ENCODE data around the gene DKC1. TPM values are rescaled to one million over a fixed set of nuclear protein-coding genes. Genes with fewer than 3 reads are reported as not detected.

The DKC1 gene
- total and polyA plus RNA-seq, 2 experiments from 2014 or later = 120 to 165 TPM

GRCh38 chrX:154727418-154727817 is 35.2 kb upstream of the DKC1 start:
- no peak for DNase-seq (ENCODE audit: low spot score)
- H3K4me3 Mint-ChIP-seq = no peak overlapping the region
- no peaks in the 10 kb centered on the region for H3K9me2 ChIP-seq (ENCODE audit: insufficient read depth)
- H3K4me3 ChIP-seq = no peak overlapping the region
- no peaks in the 10 kb centered on the region for H3K36me3 Mint-ChIP-seq (ENCODE audit: low read depth)
- no peaks in the 10 kb centered on the region for H3F3A ChIP-seq (replicated peaks; ENCODE audit: low read depth)
- H3K27me3 Mint-ChIP-seq (ENCODE audit: insufficient read depth, low read depth, poor library complexity) = peaks cover 3% of the 10 kb centered on the region
- no peak for ATAC-seq
- H3K27me3 ChIP-seq (ENCODE audit: insufficient read depth) = no peaks in the 10 kb centered on the region
- H3K79me2 ChIP-seq (replicated peaks; ENCODE audit: insufficient read depth) = no peaks in the 10 kb centered on the region
- H2AFZ ChIP-seq = no peak overlapping the region
- H3K27ac ChIP-seq (ENCODE audit: low read depth) = no peak overlapping the region
- H3K4me1 ChIP-seq (ENCODE audit: insufficient read depth) = no peaks in the 10 kb centered on the region
- no peak overlapping the region for H3K27ac Mint-ChIP-seq
- H3K4me2 ChIP-seq = no peak overlapping the region
- TF ChIP-seq ZNF114 (CRISPR knock-in tag; IDR thresholded peaks at IDR 0.05) (no peak), EZH2phosphoT487 (IDR thresholded peaks at IDR 0.05; ENCODE audit: unreplicated experiment) (no peak), CREB1 (CRISPR knock-in tag; IDR thresholded peaks at IDR 0.05; ENCODE audit: low read depth) (no peak), EZH2 (IDR thresholded peaks at IDR 0.05; ENCODE audit: low read depth, unreplicated experiment) (no peak), POLR2AphosphoS5 (IDR thresholded peaks at IDR 0.05; ENCODE audit: low read depth) (no peak), NANOG (IDR thresholded peaks at IDR 0.05; ENCODE audit: borderline replicate concordance) (no peak), JUNB (IDR thresholded peaks at IDR 0.05; ENCODE audit: unreplicated experiment) (no peak), ZNF331 (CRISPR knock-in tag; IDR thresholded peaks at IDR 0.05; ENCODE audit: low read depth) (no peak), STAT1 (IDR thresholded peaks at IDR 0.05; ENCODE audit: unreplicated experiment) (no peak)
- TF ChIP-seq, protein P1, sequence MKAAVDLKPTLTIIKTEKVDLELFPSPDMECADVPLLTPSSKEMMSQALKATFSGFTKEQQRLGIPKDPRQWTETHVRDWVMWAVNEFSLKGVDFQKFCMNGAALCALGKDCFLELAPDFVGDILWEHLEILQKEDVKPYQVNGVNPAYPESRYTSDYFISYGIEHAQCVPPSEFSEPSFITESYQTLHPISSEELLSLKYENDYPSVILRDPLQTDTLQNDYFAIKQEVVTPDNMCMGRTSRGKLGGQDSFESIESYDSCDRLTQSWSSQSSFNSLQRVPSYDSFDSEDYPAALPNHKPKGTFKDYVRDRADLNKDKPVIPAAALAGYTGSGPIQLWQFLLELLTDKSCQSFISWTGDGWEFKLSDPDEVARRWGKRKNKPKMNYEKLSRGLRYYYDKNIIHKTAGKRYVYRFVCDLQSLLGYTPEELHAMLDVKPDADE (IDR thresholded peaks at IDR 0.05) = no peak
- no peaks in the 10 kb centered on the region; the same call in 2 of the 3 replicates for H3K4me1 Mint-ChIP-seq
- no peaks in the 10 kb centered on the region for H4K20me1 ChIP-seq (replicated peaks; ENCODE audit: insufficient read depth)
- no peaks in the 10 kb centered on the region; the same call in 2 of the 3 replicates for H3K9me3 Mint-ChIP-seq
- no peaks in the 10 kb centered on the region for H3K36me3 ChIP-seq (ENCODE audit: insufficient read depth)

DNA sequence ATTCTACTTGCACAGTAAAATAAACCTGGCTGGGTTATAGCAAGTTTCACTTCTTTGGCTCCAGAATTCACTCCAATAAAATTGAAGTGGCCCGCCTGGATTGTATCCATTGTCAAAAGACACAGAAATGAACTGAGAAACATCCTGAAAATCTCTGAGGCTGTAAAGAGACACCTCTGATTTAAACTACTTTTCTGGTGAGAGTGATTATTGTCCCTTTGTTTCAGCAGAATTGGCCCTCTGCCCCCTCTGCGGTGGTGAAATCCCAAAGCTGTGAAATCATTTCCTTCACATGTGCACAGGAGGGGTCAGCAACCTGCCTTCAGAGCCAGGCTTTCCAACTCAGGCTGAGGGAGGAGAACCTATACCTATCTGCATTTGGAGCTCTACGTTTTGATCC is 34.8 kb upstream of the DKC1 start:
- Histone ChIP-seq H3K27ac (ENCODE audit: low read depth) (no peak overlapping the region), H3K9me2 (ENCODE audit: insufficient read depth) (no peaks in the 10 kb centered on the region), H3F3A (replicated peaks; ENCODE audit: low read depth) (no peaks in the 10 kb centered on the region), H3K4me3 (no peak overlapping the region), H2AFZ (no peak overlapping the region), H4K20me1 (replicated peaks; ENCODE audit: insufficient read depth) (no peaks in the 10 kb centered on the region), H3K4me2 (no peak overlapping the region), H3K79me2 (replicated peaks; ENCODE audit: insufficient read depth) (no peaks in the 10 kb centered on the region), H3K27me3 (ENCODE audit: insufficient read depth) (no peaks in the 10 kb centered on the region), H3K4me1 (ENCODE audit: insufficient read depth) (no peaks in the 10 kb centered on the region), H3K36me3 (ENCODE audit: insufficient read depth) (no peaks in the 10 kb centered on the region)
- Mint-ChIP-seq H3K9me3 (no peaks in the 10 kb centered on the region; the same call in 2 of the 3 replicates), H3K27me3 (ENCODE audit: insufficient read depth, low read depth, poor library complexity) (peaks cover 3% of the 10 kb centered on the region), H3K27ac (no peak overlapping the region), H3K4me1 (no peaks in the 10 kb centered on the region; the same call in 2 of the 3 replicates), H3K36me3 (ENCODE audit: low read depth) (no peaks in the 10 kb centered on the region), H3K4me3 (no peak overlapping the region)
- ATAC-seq = no peak
- DNase-seq (ENCODE audit: low spot score) = no peak
- TF ChIP-seq JUNB (IDR thresholded peaks at IDR 0.05; ENCODE audit: unreplicated experiment) (no peak), EZH2phosphoT487 (IDR thresholded peaks at IDR 0.05; ENCODE audit: unreplicated experiment) (no peak), ZNF331 (CRISPR knock-in tag; IDR thresholded peaks at IDR 0.05; ENCODE audit: low read depth) (no peak), CREB1 (CRISPR knock-in tag; IDR thresholded peaks at IDR 0.05; ENCODE audit: low read depth) (no peak), ZNF114 (CRISPR knock-in tag; IDR thresholded peaks at IDR 0.05) (no peak), STAT1 (IDR thresholded peaks at IDR 0.05; ENCODE audit: unreplicated experiment) (no peak), REST (IDR thresholded peaks at IDR 0.05; ENCODE audit: unreplicated experiment) (no peak), POLR2AphosphoS5 (IDR thresholded peaks at IDR 0.05; ENCODE audit: low read depth) (no peak), EZH2 (IDR thresholded peaks at IDR 0.05; ENCODE audit: low read depth, unreplicated experiment) (no peak)
- TF ChIP-seq, protein P1 (IDR thresholded peaks at IDR 0.05) = no peak

All from GM23338 (cell line).